ENCODE measurements around the gene SLCO3A1.

DNA sequence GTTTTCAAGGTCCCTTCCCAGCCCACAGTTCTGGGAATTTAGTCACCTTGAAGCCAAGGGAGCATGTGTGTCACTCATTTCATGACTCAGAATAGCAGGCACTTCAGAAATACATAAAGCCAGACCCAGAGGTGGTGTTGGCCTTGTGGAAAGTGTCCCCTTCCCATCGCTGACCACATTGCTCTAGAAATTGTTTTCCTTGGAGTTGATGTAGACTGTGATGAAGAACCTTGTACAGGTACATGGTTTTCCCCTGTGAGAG is 158.8 kb downstream of the SLCO3A1 start:
- TF ChIP-seq, protein P1, sequence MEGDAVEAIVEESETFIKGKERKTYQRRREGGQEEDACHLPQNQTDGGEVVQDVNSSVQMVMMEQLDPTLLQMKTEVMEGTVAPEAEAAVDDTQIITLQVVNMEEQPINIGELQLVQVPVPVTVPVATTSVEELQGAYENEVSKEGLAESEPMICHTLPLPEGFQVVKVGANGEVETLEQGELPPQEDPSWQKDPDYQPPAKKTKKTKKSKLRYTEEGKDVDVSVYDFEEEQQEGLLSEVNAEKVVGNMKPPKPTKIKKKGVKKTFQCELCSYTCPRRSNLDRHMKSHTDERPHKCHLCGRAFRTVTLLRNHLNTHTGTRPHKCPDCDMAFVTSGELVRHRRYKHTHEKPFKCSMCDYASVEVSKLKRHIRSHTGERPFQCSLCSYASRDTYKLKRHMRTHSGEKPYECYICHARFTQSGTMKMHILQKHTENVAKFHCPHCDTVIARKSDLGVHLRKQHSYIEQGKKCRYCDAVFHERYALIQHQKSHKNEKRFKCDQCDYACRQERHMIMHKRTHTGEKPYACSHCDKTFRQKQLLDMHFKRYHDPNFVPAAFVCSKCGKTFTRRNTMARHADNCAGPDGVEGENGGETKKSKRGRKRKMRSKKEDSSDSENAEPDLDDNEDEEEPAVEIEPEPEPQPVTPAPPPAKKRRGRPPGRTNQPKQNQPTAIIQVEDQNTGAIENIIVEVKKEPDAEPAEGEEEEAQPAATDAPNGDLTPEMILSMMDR (IDR thresholded peaks at IDR 0.05), result no peak
- TF ChIP-seq POLR2A (IDR thresholded peaks at IDR 0.05) (no peak), EP300 (IDR thresholded peaks at IDR 0.05) (no peak)
